SKM-1 (cell line): ENCODE results near the gene MRPS24.

Source experiments
- DNase-seq: peaks from one replicate; lab custom pipeline; 2025; ENCODE audit not compliant: unreplicated experiment; lab: John Stamatoyannopoulos, UW

MRPS24 gene

GRCh38 chr7:43877968-43878864 lies 8.9 kb upstream of the MRPS24 start:
- DNase-seq = no peak

GRCh38 chr7:43876976-43877745 lies 7.8 kb upstream of the MRPS24 start:
- no peak for DNase-seq

GRCh38 chr7:43876241-43876640 lies 6.9 kb upstream of the MRPS24 start:
- DNase-seq = peak; percentile 14

GRCh38 chr7:43873300-43873699 lies 4.0 kb upstream of the MRPS24 start:
- DNase-seq = no peak

- DNase-seq = no peak
Measured at GRCh38 chr7:43872406-43873110, 3.2 kb upstream of the MRPS24 start.

- no peak for DNase-seq
Measured at GRCh38 chr7:43871064-43871463, 1.7 kb upstream of the MRPS24 start.

- DNase-seq = no peak
Measured at GRCh38 chr7:43870316-43870715, 999 bp upstream of the MRPS24 start.

GRCh38 chr7:43869867-43870240 lies 537 bp upstream of the MRPS24 start:
- peak; percentile 76 for DNase-seq

GRCh38 chr7:43868681-43869005 lies 674 bp downstream of the MRPS24 start:
- no peak for DNase-seq

- DNase-seq = no peak
Measured at GRCh38 chr7:43868181-43868580, 1.1 kb downstream of the MRPS24 start.

- DNase-seq = no peak
Measured at GRCh38 chr7:43865277-43865676, 4.0 kb downstream of the MRPS24 start.

- DNase-seq = no peak
Measured at GRCh38 chr7:43864126-43864525, 5.2 kb downstream of the MRPS24 start.

GRCh38 chr7:43856996-43857395 lies 12.3 kb downstream of the MRPS24 start:
- DNase-seq = no peak

GRCh38 chr7:43856316-43856715 lies 13.0 kb downstream of the MRPS24 start:
- DNase-seq = no peak

- DNase-seq = no peak
Measured at GRCh38 chr7:43855176-43855575, 14.1 kb downstream of the MRPS24 start.

GRCh38 chr7:43851805-43852204 lies 17.5 kb downstream of the MRPS24 start:
- DNase-seq = no peak

- no peak for DNase-seq
Measured at GRCh38 chr7:43850348-43851116, 18.8 kb downstream of the MRPS24 start.

- DNase-seq = no peak
Measured at GRCh38 chr7:43849047-43849446, 20.3 kb downstream of the MRPS24 start.

- DNase-seq = no peak
Measured at GRCh38 chr7:43847496-43847895, 21.8 kb downstream of the MRPS24 start.

GRCh38 chr7:43844662-43845061 lies 24.7 kb downstream of the MRPS24 start:
- DNase-seq = no peak

- no peak for DNase-seq
Measured at GRCh38 chr7:43844257-43844656, 25.1 kb downstream of the MRPS24 start.
